ENCODE measurements around the gene TNFRSF13B.
A peak's percentile ranks its signal among the peaks of the same experiment; 100 is the strongest.
"Not testable (repeated sequence)": the region's sequence is repeated elsewhere in the genome, so short reads cannot be mapped to it uniquely, and the experiment has no call there.

The TNFRSF13B gene

DNA sequence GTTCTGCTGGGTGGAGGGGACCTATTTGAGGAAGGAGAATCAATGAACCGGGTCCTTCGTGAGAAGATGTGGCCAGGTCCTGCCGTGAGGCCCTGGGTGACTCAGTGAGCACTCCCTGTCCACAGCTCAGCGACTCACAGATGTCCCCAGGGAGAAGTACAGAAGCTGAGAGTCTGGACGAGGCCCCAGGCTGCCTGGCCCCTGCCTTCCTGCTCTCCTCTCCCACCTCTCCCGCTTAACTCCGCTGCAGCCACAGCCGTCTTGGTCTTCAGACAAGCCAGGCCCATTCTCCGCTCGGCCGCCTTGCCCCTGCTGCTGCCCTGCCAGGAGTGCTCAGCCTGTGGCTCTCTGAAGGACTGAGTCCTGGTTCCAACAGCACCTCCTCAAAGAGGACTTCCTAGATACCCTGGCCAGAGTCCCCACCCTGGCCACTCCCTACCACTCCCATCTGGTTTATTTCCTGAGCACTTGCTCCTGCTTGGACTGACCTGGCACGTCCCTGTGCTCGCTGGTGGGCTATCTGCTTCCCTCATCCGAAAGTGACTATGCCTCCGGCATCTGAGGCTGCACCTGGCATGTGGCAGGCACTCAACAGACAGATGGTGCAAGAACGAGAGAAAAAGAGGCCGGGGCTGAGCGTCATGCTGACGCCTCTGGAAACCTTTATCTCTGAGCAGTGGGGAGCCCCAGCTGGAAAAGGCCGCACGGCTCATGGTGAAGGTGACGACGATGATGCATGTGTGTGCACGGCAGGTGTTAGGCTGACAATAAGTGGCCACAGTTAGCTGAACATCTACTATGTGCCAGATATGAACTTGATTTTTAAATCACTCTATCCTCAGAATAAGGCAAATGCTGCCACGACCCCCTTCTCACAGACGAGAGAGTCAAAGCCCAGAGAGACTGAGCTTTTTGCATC is 9.2 kb upstream of the TNFRSF13B start:
- DNase-seq, result no peak

DNA sequence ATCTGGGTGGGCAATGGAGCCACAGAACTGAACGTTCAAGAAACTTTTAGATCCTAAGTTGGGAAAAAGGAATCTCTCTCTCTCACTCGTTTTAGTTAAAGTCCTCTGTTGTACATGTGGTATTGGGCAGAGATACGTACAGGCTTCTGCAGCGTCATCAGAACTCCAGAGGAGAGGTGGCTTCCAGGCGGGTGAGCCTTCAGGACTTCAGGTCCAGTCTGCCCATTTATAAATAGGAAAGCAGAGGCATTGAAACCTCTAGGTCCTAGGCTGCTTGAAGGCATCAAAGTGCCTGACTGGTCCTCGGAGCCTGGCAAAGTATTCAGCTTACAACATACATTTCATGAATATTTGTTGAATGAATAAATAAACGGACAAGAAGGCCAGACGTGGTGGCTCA is 8.1 kb upstream of the TNFRSF13B start:
- DNase-seq, result no peak

DNA sequence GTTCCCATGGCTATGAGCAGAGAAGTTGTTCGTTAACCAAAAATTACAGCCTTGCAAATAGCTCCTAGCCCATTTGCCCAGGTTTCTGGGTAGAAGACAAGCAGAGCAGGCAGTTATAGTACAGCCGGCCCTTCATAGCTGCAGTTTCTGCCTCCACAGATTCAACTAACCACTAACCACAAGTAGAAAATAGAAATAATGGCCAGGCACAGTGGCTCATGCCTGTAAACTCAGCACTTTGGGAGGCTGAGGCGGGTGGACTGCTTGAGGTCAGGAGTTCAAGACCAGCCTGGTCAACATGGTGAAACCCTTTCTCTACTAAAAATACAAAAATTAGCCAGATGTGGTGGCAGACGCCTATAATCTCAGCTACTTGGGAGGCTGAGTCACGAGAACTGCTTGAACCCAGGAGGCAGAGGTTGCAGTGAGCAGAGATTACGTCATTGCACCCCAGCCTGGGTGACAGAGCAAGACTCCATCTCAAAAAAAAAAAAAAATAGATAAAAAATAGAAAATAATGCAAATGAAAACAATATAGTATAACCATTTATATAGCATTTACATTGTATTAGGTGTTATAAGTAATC is 7.4 kb upstream of the TNFRSF13B start:
- not testable (repeated sequence) for DNase-seq

DNA sequence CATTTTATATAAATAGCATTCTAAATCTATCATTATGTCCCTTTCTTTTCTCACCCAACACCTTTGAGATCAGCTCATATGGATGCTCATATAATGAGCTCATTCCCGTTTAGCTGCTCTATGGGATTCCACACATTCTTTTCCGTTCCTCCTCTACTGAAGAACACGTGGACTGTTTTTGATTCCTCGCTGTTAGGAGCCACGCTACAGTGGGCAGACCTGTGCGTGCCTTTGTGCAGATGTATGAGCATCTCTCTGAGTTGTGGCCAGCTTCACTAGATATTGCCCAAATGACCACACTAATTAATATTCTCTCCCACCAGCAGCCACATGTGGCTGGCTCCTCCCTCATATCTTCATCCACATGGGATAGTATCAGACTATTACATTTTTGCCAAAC is 6.0 kb upstream of the TNFRSF13B start:
- no peak for DNase-seq

DNA sequence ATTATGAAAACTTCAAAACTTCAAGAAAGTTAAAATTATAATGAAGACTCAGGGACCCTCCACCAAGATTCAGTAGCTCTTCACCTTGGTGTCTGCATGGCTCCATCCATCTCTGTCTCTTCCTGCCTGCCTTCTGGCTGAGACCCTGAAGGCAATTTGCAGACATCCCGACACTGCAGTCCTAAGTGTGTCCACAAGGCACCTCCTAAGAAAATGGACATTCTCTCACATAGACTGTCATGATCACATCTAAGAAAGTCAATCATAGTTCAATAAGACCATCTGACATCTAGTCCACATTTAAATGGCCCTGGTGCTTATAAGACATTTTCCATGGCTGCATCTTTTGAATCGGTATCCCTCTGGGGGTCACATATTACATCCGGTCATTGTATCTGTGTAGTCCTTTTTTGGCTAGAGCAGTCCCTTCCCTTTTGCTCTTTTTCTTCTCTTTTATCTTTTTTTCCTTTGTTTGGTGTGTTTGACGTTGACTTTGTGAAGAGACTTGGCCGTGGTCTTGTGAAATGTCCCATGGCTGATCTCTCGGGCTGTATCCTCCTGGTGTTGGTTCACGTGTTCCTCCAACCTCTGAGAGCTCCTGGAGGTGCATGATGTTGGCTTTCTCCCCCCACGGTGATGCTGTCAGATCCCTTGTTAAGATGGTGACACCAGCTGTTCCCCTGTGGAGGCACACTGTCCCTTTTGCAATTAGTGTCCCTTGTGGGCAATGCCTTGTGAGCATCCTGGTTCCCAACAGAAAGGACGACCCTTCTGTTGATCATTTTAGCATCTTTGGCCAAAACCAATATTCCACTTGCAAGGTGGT is 5.0 kb upstream of the TNFRSF13B start:
- no peak for DNase-seq

DNA sequence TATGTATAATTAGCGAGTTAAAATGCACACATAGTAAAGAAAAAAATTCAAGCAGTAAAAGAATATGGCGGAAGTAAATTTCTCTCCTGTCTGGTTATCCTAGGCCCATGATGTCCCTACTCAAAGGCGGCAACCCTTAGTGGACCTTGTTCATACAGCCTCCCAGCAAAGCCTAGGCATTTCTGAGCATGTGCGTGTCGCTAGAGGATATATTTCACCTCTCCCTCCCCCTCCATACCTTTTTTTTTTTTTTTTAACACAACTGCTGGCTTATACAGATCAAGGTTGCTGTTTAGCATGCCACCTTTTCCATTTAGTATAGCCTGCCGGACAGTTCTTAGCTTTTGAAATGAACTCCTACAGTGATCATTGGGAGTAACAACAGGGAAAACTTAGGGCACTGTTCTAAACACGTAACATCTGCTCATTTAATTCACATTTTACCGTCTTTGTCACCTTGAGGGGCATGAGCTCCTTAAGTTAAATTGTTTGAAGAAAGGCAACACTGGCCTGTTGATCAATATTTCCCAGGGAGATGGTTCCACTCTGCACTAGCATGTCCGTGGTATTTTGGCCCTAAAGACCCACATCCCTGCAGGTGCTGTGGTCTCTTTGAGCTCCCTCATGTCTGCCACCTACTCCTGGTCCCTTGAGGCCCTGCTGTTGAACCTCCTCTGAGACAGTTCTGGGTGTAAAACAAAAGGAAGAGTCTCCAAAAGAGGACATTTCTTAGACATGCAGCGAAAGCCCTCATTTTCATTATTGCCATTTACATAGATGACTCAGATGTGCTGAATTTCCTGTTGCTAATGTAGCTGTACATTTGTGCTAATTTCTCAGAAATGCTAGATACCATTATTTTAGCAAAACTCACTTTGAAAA is 4.1 kb upstream of the TNFRSF13B start:
- no peak for DNase-seq

DNA sequence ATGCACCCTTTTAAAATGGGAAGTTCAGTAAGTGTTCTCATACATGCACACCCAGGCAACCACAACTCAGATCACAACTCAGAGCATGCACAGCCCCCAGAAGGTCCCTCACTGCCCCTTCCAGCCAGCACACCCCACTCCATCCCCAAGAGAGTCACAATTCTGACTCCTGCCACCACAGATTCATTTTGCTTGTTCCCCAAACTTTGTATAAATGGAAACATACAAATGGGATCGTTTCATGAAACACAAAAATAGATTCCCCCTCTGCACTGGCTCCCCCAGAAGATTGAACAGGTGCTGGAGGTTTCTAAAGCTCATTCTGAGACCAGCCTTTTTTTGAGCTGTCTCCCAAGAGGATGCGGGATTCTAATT is 3.3 kb upstream of the TNFRSF13B start:
- DNase-seq, result no peak

DNA sequence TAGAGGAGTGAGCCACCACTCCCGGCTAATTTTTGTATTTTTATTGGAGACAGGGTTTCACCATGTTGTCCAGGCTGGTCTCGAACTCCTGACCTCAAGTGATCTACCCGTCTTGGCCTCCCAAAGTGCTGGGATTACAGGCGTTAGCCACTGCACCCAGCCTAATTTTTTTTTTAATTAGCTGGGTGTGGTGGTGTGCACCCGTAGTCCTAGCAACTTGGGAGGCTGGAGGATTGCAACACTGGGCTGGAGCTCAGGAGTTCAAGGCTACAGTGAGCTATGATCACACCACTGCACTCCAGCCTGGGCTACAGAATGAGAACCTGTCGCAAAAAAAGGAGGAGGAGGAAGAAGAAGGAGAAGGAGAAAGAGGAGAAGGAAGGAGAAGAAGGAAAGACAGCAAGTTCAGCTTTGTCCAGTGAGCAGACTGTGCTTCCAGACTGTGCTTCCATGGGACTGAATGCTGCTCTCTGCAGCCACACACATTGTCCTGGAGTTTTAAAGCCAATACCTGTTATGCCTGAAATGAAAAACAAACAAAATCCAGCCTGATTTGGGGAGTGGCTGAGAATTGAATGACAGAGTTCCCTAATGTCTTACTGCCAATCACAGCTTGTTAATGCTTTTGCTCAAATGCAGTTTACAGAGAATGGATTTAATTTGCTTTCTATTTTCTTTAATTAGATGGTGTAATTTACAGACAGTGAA is 2.8 kb upstream of the TNFRSF13B start:
- no peak for DNase-seq

DNA sequence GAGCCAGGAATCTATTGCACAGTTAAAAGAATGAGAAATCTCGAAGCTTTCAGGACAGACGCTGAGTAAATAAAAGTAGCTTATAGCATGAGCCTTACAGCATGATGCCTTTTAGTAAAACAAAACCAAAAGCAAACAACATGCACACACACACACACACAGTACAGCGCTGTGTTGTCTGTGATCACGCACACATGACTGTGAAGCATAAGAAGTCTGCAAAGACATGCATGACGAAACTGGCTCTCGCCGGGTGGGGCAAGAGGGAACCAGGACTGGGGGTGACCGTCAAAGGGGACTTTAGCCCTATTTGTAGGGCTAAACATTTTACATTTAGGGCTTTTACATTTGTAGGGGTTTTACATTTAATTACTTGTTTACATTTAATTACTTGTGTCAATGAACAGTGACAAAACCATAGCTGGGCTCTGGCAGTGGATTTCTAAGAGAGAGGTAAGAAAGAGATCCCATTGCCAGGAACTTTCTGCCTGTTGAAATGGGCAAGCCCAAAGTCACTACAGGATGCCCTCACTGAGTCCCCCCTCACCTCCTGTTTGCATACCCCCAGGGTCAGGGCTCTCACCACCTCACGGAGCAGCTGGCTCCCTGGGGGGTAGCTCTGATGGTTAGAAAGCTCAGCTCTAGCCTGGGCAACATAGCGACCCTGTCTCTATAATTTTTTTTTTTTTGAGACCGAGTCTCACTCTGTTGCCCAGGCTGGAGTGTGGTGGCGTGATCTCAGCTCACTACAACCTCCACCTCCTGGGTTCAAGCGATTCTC is 2.0 kb upstream of the TNFRSF13B start:
- peak; percentile 36 for DNase-seq

DNA sequence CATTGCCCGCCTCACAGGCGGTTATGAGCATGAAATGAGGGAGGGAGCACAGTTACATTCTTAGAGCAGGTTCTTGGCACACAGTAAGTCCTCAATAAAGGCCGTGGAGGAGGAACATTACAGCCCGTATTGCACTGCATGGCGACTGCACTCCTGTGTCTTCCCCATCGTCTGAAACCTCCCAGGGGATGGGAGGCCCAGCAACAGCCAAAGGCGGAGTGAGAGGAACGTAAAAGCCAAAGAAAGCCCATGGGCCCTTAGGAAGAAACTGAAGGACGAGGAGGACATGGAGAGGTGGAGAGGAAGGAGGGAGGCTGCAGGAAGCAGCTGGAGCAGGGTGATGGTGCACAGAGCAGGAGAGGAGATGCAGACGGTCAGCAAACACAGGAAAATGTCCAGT is 1.1 kb upstream of the TNFRSF13B start:
- DNase-seq, result not testable (repeated sequence)

DNA sequence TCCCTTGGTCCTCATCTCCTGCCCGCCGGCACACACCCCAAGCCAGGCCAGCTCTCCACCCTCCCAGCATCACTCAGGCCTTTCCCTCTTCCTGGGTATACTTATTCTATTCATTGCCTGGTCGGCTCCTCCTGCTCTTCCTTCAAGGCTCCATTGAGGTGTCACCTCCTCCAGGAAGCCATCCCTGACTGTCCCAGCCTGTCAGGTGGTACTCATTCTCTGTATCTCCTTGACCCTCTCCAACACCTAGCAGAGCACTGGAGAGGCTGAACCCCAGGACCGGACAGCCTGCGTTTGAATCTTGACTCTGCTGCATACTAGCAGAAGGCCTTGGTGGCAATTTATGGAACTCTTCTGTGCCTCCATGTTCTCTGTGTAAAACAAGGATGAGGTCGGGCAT is 428 bp upstream of the TNFRSF13B start:
- DNase-seq, result no peak

DNA sequence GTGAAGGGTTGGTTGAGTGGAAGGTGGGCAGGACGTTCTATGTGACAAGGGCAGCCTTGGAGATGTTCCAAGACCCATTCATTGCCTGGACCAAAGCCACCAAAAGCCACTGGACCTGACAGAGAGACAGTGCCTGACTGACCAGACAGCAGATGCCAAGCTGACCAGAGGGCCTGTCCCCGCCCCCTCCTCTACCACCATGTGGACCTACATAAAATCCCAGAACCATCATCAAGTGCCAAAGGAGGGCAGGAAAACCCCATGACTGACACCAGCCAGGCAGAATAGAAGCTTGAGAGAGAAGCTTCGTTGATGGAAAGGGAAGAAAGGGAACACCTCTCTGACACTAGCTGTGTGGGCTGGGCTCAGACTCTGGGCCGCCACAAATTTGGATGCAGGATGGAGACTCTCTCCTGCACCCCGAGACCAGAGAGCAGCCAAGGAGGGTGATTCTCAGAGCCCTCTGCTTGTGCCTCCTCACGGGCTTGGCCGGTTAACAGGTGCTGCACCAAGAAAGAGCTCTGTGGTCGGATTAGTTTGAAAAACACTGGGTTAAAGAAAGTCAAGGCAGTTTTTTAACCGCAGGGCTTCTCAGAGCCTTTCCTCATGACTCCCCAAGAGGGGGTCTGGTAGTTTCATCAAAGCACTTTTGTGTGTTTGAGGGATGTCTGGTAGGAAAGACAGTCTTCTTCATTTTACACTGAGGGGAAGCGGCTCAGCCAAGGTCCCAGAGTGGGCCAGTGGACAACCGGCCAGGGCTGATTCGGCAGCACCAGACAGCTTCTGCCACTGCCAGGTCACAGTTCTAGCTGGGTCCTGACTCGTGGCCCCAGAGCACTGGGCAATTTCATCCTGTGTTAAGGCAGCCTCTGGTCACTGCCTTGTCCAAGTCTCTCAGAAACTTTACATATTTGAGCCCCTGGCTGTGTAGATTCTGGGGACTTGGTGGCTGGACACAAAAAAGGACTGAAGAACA is 1.7 kb downstream of the TNFRSF13B start:
- no peak for DNase-seq

DNA sequence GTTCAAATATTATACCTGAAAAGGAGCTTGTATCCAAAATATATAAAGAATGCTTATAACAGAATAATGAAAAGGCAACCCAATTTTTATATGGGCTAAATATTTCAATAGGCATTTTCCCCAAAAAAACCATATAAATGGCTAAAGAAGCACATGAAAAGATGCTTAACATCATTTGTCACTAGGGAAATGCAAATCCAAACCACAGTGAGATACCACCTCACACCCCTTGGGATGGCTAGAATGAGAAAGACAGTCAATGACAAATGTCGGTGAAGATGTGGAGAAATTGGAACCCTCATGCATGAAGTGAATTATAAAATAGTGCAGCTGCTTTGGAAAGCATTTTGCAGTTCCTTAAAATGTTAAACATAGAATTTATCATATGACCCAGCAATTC is 3.1 kb downstream of the TNFRSF13B start:
- DNase-seq, result no peak

DNA sequence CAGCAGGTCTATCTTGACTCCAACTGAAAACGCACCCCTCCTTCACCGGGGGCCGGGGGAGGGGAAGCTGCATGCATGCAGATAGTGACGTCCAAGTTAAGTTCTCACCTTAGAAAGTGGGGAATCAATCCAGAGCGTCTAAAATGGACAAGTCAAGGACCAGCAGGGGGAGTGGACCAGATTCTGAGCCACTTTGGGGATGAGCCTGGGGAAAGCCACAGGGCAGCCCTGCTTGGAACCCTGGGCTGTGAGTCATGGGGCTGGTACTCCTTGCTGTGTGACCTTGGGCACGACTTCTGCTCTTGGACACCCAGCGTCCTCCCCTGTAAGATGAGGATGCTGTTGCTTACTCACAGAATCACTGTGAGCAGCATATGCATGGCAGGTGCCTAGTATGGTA is 9.1 kb downstream of the TNFRSF13B start:
- no peak for DNase-seq

DNA sequence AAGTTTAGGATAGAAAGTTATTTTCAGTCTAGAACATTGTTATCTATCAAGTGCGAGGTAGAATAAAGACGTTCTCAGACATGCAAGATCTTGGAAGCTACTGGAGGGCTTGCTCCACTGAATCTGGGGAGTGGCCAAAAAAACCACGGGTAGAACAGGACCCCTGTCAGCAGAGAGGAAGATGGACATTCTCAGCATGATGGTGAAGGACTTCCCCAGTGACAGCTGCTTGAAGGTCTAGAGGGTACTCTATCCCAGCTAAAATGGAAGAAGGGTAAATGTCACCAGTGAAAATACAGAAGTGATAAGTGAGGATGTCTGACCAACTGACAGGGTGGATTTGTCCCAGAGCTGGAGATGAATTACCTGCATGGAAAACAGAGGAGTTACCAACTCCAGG is 10.1 kb downstream of the TNFRSF13B start:
- DNase-seq, result no peak

DNA sequence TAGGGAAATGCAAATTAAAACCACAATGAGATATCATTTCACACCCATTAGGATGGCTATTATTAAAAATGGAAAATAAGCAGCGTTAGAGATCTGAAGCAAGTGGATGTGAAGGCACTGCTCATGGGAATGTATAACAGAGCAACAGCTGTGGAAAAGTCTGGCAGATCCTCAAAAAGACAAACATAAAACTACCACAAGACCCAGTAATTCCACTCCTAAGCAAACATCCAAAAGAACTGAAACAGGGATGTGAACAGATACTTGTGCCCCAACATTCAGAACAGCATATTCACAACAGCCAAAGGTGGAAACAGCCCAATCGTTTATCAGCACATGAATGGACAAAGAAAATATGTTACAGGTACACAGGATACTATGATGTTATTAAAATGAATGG is 10.9 kb downstream of the TNFRSF13B start:
- DNase-seq, result not testable (repeated sequence)

DNA sequence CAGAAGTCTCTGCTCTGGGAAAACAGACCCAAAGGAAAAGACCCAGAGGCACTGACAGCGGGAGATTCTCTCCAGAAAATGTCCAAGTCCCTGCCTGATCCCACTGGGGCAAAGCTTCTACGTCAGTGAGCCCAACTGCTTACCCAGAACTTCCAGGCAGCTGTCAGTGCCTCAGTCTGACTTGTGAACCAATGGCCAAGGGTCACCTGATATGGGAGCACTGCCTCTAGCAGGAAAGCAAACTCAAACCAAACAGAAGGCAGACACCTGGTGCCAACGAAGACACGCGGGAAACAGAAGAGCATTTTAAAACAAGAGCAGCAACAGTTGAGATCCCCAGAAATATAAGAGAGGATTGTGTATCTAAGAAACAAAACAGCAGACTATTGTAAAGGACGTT is 16.9 kb downstream of the TNFRSF13B start:
- DNase-seq, result not testable (repeated sequence)

DNA sequence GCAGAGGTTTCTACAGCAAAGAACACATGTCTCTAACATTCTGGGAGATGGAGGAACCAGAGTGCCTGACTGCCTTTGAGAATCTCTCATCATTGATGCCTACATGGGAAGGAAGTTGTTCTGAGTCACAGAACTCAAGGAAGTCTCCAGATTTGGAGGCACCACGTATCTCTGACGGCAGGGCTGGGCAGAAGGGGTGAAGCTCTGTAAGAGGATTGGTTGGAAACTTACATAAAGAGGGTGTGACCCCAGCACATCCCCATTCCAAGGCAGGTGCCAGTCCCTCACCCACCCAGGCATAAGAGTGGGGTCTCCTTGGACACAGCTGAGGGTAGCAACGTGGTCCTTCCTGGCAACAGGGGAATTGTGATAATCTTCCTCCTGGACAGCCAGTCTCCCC is 17.4 kb downstream of the TNFRSF13B start:
- no peak for DNase-seq

DNA sequence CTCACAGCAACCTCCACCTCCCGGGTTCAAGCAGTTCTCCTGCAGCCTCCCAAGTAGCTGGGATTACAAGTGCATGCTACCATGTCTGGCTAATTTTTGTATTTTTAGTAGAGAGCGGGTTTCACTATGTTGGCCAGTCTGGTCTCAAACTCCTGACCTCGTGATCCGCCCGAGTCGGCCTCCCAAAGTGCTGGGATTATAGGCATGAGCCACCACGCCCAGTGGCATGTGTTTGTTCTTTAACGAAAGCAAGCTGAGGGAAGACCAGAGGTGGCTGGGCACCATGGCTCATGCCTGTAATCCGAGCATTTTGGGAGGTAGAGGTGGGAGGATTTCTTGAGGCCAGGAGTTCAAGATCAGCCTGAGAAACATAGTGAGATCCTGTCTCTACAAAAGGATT is 18.1 kb downstream of the TNFRSF13B start:
- DNase-seq, result no peak

DNA sequence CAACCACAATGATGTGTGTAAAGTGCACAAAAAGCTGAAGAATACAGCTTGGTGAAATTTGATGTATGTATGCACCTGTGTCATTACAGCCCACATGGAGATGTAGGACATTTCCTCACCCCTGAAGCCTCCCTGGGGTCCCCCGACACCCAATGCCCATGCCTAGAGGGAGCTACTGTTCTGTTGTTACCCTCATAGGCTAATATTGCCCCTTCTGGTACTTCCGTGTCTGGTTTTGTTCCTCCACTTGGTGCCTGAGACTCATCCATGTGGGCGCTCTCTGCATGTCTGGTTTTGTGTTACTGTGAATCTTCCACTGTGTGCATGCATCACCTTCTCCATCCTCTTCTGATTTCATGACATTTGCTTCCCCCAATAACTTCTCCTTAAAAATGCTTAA is 18.6 kb downstream of the TNFRSF13B start:
- no peak for DNase-seq
